HG03045 (cell line): ENCODE data around the gene LEAP2.

ENCODE experiments used
- ATAC-seq: cut with Tn5 transposase; IDR thresholded peaks from one replicate; pipeline ENCODE4 v1.9.1; 2021; ENCODE audit warnings: mild to moderate bottlenecking, moderate library complexity; ENCODE audit not compliant: unreplicated experiment

LEAP2 gene

DNA sequence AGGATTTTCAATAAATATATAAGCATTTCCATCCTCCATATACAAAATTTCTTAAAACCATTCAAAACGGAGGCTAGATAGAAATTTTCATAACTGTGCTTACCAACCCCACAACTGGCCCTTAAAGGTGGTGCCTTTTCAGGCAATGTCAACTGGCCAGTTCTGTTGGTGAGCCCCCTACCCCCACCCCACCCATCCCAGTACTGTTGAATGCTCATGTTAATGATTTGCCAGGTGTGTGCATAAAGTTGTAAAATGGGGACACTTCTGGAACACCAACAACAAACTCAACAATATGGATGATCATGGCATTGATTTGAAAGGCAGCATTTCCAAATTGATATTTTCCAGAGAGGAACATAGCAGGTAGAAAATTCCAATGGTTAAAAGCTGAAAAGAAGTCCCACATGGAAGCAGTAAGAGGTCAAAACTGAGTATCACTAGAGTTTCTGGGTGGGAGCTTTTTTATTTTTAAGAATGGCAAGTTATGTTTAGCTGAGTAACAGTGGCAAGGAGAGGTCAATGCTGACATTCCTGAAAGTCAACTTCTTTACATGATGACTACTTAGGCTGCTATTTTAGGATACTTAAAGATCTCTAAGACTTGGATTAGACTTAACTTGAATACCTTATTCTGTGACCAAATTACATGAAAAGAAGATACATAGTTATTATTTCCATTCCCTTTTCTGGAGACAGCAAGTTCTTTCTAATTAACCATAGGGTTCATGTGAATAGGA lies 2.7 kb downstream of the LEAP2 start:
- no peak for ATAC-seq

DNA sequence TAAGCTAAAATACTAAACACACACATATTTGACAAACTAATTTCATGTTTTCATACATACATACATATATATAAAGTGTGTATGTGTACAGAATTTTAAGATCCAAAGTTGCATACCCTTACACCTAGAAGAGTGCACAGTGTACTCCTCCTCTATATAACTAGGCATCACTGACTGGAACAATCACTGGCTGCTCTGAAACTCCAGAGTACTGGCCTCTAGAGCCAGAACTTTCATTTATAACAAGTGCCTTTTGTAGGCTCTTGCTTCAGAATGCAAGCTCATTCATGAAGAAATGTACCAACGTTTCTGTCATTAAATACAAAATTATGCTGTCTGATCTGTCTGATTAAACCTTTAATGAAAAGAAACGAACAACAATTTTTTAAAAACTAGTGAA lies 4.0 kb downstream of the LEAP2 start:
- ATAC-seq, result no peak

DNA sequence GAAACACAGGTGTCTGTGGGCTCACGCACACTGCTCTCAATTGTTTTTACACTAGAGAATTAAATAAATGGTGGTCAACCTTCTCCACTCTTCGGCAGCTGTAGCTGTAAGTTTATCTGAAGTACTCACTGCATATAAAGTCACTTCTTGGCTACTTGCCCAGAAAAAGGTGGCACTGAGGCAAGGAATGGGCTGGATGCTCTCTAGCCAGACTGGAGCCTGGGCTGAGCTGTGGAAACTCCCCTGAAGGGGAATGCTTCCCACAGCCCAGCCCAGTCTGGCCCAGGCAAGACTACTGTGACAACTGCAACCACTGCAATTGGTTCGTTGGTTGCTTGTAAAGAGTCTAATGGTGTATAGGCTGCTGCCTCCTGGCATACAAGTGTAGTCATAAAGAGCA lies 4.5 kb downstream of the LEAP2 start:
- ATAC-seq, result no peak

DNA sequence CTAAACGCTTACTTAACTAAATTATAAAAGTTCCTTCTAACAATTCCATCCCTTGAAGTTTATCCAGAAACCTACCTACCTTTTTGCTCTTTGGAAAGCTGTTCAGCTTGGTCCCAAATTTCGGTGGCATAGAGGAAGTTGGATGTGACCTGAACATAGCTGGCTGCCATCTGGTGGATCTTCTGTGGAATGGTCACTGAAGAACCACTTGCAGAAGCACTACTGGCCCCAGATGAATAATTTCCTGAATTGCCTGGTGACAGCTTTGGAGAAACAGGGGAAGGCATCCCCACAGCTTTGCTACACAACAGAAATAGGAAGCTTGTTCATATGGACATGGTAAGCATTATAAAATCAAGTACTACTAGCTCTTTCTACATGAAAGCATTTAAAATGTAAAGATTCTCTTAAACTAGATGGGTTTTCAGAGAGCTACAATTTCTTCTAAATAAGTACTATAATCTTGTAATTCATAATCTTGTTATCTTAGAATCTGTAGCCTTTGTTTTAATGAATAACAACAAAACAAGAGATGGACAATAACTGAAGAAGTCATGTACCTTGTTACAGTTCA lies 9.9 kb downstream of the LEAP2 start:
- ATAC-seq, result peak; percentile 47

DNA sequence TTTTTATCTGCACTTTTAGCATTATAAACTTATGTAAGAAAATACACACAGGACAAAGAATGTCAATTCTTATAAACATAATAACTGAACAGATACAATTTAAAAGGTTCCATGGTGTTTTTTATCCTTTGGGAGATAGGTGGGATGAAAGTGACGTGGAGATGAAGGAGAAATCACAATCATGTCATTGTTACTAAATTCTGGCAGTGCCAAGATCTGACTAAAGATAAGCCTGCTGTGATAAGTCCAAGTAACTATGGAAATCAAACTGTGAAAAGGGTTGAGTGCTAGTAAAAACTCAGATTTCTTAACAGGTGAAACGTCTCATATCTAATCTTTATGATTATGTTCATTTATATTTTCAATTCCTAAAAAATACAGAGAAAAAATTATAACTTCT lies 11.1 kb downstream of the LEAP2 start:
- ATAC-seq, result no peak

DNA sequence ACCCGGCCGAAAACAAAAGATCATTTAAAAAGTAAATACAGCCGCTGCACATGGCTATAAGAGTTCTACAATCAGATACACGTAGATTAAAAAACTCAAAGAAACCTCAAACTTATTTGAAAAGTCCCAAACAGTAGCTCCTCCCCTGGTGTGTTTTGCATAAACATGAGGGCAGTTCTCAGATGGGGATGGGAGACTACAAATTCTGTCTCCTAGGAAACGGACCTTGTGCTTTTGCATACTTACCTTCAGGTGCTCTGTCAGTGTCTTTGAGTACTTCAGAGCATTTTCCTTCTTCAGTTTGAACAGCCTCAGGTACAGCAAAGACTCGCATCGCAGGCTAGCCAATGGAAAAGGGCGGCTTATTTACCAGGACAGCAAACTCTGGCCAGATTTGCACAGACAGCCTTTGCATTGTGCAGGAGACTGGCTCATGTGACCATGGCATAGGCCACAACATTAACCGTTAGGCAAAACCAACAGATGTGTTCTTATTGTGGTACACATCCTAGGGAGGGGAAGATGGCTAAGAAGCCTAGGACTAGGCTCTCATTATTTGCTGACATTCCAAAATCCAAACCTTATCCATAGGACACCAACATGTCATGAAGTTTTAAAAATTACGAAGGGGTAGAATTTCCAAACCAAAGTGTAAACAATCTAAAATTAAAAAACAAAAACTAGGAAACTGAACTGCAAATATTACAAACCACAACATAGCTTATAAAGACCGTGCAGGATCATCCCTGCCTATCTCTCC lies 12.8 kb downstream of the LEAP2 start:
- ATAC-seq, result no peak

DNA sequence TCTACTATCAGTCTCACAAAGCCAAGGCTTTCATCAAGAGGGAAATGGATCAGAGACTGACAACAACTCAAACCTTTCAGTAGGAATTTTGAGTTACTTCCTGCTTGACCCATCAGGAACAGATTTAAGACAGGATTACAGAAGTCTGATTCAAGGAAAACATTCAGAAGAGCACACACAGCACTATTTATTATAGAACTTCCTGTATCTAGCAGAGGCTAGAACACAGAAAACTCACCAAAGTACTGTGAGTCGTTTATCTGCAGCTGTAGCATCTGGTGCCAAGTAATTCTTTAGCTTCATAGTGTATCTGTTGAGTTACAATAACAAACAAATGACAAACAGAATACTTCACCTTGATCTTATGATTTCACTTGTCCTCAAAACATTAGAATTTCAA lies 13.8 kb downstream of the LEAP2 start:
- no peak for ATAC-seq

DNA sequence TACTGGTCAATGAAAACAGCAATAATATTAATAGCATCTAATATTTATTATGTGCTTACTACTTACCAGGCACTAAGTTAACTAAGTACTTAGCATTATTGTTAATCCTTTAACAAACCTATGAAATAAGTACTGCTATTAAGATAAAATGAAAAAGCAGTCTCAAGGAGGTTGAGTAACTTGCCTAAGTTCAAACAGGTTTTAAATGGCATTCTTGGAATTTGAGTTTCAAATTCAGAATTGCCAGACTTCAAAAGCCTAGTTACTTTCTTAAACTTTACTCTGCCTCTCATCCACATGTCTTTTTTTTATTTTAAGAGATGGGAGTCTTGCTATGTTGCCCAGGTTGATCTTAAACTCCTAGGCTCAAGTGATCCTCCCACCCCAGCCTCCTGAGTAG lies 16.0 kb downstream of the LEAP2 start:
- ATAC-seq, result no peak

DNA sequence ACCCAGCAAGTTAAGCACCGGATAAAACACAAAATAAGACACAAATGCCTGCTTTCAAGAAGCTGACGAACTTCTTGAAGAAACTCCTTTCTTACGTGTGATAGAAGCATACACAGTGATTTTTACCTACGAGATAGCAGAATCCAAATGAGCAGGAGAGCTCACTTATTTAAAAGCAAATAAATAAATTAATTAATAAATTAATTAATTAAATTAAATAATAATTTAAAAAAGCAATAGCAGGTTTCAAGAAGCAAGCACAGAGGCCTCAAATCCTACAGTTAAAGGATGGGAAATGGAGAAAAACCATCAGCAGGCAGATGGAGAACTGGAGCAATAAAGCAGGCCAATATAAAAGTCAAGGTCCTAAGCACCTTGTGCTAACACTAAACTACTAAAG lies 17.3 kb downstream of the LEAP2 start:
- no peak for ATAC-seq

DNA sequence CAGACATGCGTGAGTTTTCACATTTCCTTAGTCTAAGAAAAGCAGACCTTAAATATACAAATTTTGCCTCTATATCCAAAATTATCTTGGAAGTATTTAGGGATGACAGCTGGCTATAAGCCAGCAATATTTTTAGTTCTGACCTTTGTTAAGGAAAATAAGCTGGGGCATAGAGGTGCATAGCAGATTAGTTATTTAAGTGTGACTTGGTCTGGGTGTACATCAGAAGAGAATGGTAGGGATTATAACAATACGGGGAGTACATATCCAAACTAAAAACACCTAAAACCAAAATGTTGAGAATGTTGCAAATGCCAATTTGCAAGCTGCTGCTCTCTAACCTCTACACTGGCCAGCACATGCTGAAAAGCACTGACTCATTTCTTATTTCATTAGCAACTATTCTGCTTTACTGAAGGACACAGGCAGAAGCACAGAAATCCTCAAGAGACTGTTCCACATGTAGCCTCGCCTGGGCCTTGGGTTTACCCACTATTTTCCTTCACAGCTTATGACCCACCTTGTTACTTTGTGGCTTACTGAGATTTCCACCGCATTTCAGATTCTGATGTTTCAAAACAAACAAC lies 22.3 kb downstream of the LEAP2 start:
- no peak for ATAC-seq

DNA sequence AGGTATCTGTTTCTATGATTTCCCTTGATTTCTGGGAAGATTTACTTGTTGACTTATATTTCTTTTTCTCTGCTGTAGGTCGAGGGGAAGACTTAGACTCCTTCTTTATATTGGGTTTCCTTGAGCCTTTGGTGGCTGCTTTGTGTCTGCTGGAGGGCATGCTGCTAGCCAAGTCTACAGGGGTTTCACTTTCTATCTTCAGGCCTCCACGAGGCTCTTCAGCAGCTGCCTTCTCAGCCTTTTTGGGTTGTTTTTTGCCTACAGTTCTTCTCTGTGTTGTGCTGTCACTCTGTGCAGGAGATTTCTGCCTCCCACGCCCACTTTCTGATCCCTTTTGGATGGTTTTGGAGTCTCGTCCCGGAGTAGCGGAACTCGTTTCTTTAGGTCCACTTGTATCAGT lies 23.2 kb downstream of the LEAP2 start:
- ATAC-seq, result no peak

DNA sequence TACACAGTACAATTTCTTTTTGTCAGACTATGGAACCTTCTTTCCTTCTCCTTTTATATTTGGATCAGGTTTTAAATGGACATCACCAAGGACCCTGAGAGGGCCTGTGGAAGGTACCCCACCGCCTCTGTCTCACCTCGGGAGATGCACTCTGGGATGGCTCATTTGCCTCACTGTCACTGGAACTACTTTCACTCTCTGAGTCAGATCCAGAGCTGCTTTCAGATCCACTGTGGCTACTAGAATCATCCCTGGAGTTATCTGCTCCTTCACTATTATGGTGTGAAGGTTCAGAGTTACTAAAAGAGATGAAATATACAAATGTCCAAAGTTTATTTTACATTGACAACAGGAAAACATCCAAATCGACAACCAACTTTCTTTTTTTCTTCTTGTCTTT lies 24.6 kb downstream of the LEAP2 start:
- no peak for ATAC-seq

DNA sequence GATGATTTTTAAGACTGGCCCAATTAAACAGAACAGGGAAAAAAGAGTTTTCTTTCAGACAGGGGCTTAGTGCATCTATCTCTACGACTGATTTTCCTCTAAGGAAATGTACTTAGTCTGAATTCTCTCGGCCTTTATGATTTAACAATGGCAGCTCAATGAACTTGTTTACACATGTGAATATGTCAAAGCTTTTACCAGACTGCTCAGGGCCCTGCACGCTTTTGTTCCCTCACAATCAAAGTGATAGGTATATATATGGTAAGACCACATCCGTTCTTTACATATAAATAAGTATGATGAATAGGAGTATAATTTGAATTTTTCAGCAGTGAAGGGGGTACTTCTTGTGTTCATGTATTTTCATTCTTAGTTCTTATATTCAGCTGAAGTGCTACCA lies 27.6 kb downstream of the LEAP2 start:
- ATAC-seq, result no peak

DNA sequence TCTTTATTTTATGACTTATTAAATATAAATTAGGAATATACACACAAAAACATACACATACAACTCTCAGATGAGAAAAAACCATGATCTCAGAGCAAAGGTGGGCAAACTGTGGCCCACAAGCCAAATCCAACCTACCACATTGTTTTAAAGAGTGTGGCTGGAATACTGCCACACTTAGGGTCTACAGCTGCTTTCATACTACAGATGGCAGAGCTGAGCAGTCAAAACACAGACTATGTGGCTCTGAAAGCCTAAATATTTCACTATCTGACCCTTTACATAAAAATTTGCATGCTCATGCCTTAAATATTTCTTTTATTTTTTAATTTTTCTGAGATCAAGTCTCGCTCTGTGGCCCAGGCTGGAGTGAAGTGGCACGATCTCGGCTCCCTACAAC lies 28.3 kb downstream of the LEAP2 start:
- no peak for ATAC-seq

DNA sequence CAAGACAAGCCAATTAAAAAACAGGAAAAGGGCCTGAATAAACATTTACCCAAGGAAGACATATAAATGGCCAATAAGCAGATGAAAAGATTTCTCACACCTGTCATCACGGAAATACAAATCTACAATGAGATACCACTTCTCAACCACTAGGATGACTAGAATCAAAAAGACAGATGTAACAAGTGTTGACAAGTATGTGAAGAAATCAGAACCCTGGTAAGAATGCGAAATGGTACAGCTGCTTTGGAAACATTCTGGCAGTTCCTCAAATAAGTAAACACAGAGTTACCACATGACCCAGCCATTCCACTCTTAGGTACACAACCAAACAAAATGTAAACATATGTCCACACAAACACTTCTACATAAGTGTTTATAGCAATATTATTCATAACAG lies 32.5 kb downstream of the LEAP2 start:
- no peak for ATAC-seq

DNA sequence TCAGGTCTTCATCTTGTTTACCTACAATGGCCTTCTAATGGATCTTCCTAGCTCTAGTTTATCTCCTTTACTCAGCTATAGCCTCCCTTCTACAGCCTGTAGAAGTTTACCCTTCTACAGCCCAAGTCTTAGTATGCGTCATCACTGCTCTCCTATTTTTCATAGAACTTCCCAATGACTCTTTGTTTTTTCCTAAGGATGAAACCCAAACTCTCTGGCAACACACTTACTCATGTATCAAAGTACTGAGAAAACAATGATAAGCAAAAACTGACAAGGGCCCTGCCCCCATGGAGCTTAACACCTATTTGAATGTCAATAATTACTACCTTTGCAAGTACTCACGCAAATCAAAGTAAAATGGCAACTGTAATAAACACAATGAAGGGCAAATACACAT lies 33.7 kb downstream of the LEAP2 start:
- no peak for ATAC-seq

DNA sequence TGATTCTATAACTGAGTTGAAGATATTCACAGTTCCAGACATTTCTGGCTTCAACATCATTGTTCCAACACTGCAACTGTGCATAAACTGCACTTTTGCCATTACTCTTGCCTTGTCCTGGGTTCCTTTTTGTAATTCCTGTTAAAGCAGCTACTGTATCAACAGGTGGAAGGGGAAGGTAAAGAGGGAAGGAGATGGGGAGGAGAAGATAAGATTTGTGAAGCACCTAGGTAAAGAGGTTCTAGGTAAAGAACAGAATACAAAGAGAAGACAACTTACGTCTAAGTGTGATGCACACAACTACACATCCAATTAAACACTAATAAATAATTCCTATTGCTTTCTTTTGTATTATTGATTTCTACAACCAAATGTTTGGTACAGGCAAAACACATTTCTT lies 36.2 kb downstream of the LEAP2 start:
- ATAC-seq, result no peak

DNA sequence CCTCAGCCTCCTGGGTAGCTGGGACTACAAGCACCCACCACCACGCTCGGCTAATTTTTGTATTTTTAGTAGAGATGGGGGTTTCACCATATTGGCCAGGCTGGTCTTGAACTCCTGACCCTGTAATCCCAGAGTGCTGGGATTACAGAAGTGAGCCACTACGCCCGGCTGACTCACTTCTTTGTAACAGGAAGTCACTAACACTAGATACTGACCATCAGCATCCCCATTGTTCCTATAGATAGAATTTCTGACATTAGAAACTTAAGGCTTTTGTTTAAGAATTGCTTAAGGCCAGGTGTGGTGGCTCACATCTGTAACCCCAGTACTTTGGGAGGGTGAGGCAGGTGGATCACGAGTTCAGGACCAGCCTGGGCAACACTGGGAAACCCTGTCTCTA lies 42.2 kb downstream of the LEAP2 start:
- ATAC-seq, result no peak

DNA sequence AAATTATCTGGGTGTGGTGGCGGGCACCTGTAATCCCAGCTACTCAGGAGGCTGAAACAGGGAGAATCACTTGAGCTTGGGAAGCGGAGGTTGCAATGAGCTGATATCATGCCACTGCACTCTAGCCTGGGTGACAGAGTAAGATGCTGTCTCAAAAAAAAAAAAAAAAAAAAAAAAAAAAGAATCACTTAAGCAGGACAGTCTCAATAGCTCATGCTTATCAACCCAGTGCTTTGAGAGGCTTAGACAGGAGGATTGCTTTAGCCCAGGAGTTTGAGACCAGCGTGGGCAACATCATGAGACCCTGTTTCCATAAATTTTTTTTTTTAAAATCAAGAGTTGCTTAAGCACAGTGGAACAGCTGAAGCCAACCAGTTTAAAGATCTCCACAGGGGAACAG lies 42.6 kb downstream of the LEAP2 start:
- ATAC-seq, result no peak
